Panc1 (cell line): ENCODE measurements around the gene STK17B. TPM values are rescaled to one million over a fixed set of nuclear protein-coding genes. Genes with fewer than 3 reads are reported as not detected.

Source experiments
- ATAC-seq: fragments of 200-7000 bp; cut with Tn5 transposase; 2 replicates; pipeline ENCODE4 v1.9.1; 2020; ENCODE audit warnings: mild to moderate bottlenecking, moderate library complexity
- BruUV-seq: library from RNA; stranded (reverse); fragments of 400-500 nt; replicated peaks from 2 replicates; lab custom pipeline; 2021; lab: Mats Ljungman, UMichigan
- CTCF ChIA-PET: fragments of 300-600 bp; sonication (Branson Sonifier 250); formaldehyde crosslinking; loops from one replicate; lab custom pipeline; 2022; ENCODE audit warnings: antibody characterized with exemption; lab: Charles Lee
- POLR2A ChIA-PET: fragments of 300-600 bp; sonication (Branson Sonifier 250); formaldehyde crosslinking; loops from one replicate; lab custom pipeline; 2022; ENCODE audit warnings: antibody characterized with exemption; lab: Charles Lee
- DNase-seq: peaks from one replicate; pipeline ENCODE4 v3.0.0-alpha.2; 2010; ENCODE audit warnings: low read depth, low spot score
- H3K27ac ChIP-seq: 2 replicates; pipeline ENCODE4 v1.5.1; 2011; ENCODE audit warnings: mild to moderate bottlenecking, low read length, inconsistent platforms
- H3K27me3 ChIP-seq: fragments of 200-500 bp; sonication (Bioruptor generic); 2 replicates; pipeline ENCODE4 v1.6.0; 2014; ENCODE audit warnings: low read length, inconsistent platforms; ENCODE audit not compliant: control insufficient read depth, insufficient read depth
- H3K36me3 ChIP-seq: fragments of 200-500 bp; sonication (Bioruptor generic); 2 replicates; pipeline ENCODE4 v1.5.1; 2014; ENCODE audit warnings: inconsistent platforms, mild to moderate bottlenecking, low read length, moderate library complexity; ENCODE audit not compliant: control insufficient read depth, insufficient read depth
- H3K4me1 ChIP-seq: 2 replicates; pipeline ENCODE4 v1.5.1; 2011; ENCODE audit warnings: inconsistent platforms, mild to moderate bottlenecking, low read length, moderate library complexity; ENCODE audit not compliant: control insufficient read depth, insufficient read depth
- H3K4me3 ChIP-seq, 2 experiments: 2 replicates each; pipeline ENCODE4 v1.5.1; 2011 to 2012; ENCODE audit warnings: low read depth in 2 of 2, low read length in 2 of 2, mild to moderate bottlenecking in 2 of 2, inconsistent platforms in 1 of 2, moderate library complexity in 1 of 2
- H3K9me3 ChIP-seq: fragments of 200-500 bp; sonication (Bioruptor generic); 2 replicates; pipeline ENCODE4 v1.5.1; 2014; ENCODE audit warnings: low read depth, mild to moderate bottlenecking, inconsistent platforms, low read length, moderate library complexity; ENCODE audit not compliant: control insufficient read depth, insufficient read depth
- CTCF ChIP-seq: fragments of 450-650 bp; IDR thresholded peaks from 2 replicates; pipeline ENCODE4 v1.5.1; 2017; ENCODE audit warnings: mild to moderate bottlenecking
- POLR2AphosphoS5 ChIP-seq: IDR thresholded peaks from 2 replicates; pipeline ENCODE4 v1.6.1; 2012; ENCODE audit warnings: mild to moderate bottlenecking, low read depth, low read length, moderate library complexity
- SIN3A ChIP-seq: IDR thresholded peaks from 2 replicates; pipeline ENCODE4 v1.6.1; 2012; ENCODE audit warnings: low read depth, mild to moderate bottlenecking, low read length, moderate library complexity, borderline replicate concordance; ENCODE audit not compliant: insufficient read depth
- TCF7L2 ChIP-seq: IDR thresholded peaks from 2 replicates; pipeline ENCODE4 v1.6.1; 2011; ENCODE audit warnings: mild to moderate bottlenecking, low read depth, low read length, inconsistent platforms
- in situ Hi-C: cut with HindIII; loops from 2 replicates; pipeline ENCODE4 v1.10.0; 2016; ENCODE audit warnings: low sequenced_read_pairs, low pct_unique_long_range_greater_than_20kb
- intact Hi-C: fragments of 100-400 bp; cut with micrococcal nuclease; formaldehyde crosslinking; loops from one replicate; pipeline ENCODE4 v1.10.0; 2022; ENCODE audit not compliant: unreplicated experiment
- total RNA-seq: library from RNA; stranded (reverse); gene quantifications from one replicate; pipeline ENCODE4 v1.2.1, GENCODE V29; 2021; ENCODE audit not compliant: unreplicated experiment
- TF ChIP-seq, protein P1 (sequence below), 2 experiments: IDR thresholded peaks; 2 replicates each; pipeline ENCODE4 v1.6.1; 2011 to 2012; ENCODE audit warnings: low read depth in 2 of 2, control low read depth in 1 of 2, low read length in 1 of 2, mild to moderate bottlenecking in 1 of 2, moderate library complexity in 1 of 2; ENCODE audit not compliant: insufficient read depth in 1 of 2

Gene STK17B
- total RNA-seq, 1 experiment from 2014 or later: 19.3 TPM

- Histone ChIP-seq H3K27ac (no peak overlapping the region), H3K4me1 (peaks cover 15% of the 10 kb centered on the region), H3K4me3 (no peak overlapping the region), H3K9me3 (no peaks in the 10 kb centered on the region), H3K36me3 (peaks cover 11% of the 10 kb centered on the region; the same call in 1 of the 2 replicates), H3K27me3 (no peaks in the 10 kb centered on the region)
- CTCF ChIA-PET: no interaction called here
- TF ChIP-seq CTCF: no peak
- TF ChIP-seq, protein P1, sequence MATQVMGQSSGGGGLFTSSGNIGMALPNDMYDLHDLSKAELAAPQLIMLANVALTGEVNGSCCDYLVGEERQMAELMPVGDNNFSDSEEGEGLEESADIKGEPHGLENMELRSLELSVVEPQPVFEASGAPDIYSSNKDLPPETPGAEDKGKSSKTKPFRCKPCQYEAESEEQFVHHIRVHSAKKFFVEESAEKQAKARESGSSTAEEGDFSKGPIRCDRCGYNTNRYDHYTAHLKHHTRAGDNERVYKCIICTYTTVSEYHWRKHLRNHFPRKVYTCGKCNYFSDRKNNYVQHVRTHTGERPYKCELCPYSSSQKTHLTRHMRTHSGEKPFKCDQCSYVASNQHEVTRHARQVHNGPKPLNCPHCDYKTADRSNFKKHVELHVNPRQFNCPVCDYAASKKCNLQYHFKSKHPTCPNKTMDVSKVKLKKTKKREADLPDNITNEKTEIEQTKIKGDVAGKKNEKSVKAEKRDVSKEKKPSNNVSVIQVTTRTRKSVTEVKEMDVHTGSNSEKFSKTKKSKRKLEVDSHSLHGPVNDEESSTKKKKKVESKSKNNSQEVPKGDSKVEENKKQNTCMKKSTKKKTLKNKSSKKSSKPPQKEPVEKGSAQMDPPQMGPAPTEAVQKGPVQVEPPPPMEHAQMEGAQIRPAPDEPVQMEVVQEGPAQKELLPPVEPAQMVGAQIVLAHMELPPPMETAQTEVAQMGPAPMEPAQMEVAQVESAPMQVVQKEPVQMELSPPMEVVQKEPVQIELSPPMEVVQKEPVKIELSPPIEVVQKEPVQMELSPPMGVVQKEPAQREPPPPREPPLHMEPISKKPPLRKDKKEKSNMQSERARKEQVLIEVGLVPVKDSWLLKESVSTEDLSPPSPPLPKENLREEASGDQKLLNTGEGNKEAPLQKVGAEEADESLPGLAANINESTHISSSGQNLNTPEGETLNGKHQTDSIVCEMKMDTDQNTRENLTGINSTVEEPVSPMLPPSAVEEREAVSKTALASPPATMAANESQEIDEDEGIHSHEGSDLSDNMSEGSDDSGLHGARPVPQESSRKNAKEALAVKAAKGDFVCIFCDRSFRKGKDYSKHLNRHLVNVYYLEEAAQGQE (IDR thresholded peaks at IDR 0.05; ENCODE audit: insufficient read depth in 1 of 2, low read depth in 2 of 2, low read length in 1 of 2): no peak
- TF ChIP-seq TCF7L2: no peak
- no peak for TF ChIP-seq POLR2AphosphoS5
- TF ChIP-seq SIN3A: no peak
- intact Hi-C loops: no loop called here
- no peak for DNase-seq
- in situ Hi-C loops: no loop called here
- POLR2A ChIA-PET: no interaction called here
- no TSS peak for BruUV-seq
- peak; percentile 74; the same call in 1 of the 2 replicates for ATAC-seq
Observed at GRCh38 chr2:196160101-196160500, 11.3 kb downstream of the STK17B start.

DNA sequence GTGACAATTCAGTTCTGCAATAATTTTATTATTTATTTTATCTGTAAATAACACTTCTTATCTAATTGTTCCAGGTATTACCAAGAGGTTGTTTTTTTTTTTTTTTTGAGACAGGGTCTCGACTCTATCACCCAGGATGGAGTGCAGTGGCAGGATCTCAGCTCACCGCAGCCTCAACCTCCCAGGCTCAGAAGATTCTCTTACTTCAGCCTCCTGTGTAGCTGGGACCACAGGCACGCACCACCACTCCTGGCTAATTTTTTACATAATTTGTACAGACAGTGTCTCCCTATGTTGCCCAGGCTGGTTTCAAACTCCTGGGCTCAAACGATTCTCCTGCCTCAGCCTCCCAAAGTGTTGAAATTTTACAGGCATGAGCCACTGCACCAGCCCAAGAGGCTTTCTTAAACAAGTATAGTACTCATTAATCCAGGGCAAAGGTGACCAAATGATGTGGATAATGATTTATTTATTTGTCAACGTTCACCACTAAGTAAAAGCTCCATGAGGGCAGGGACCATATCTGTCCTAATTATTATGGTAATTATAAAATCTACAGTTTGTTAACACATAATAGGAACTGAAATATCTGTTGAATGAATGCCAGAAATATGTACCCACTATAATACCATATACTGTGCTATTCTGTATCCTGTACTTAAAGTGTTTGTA is 12.0 kb downstream of the STK17B start:
- ATAC-seq: no peak
- Histone ChIP-seq H3K4me3 (no peak overlapping the region), H3K27ac (no peak overlapping the region), H3K9me3 (no peaks in the 10 kb centered on the region), H3K27me3 (no peaks in the 10 kb centered on the region), H3K36me3 (peaks cover 15% of the 10 kb centered on the region; the same call in 1 of the 2 replicates), H3K4me1 (peaks cover 12% of the 10 kb centered on the region; the same call in 1 of the 2 replicates)
- TF ChIP-seq, protein P1 (IDR thresholded peaks at IDR 0.05; ENCODE audit: insufficient read depth in 1 of 2, low read depth in 2 of 2, low read length in 1 of 2): no peak
- TF ChIP-seq POLR2AphosphoS5 (no peak), SIN3A (no peak), CTCF (no peak), TCF7L2 (no peak)
- DNase-seq: no peak
- POLR2A ChIA-PET: no interaction called here
- CTCF ChIA-PET: no interaction called here
- intact Hi-C loops: no loop called here
- in situ Hi-C loops: no loop called here
- no TSS peak for BruUV-seq
